Esophagus squamous epithelium (tissue), 4 donors: ENCODE results near the gene DCST2.

Experiments used
- CTCF ChIP-seq, 6 experiments: fragments of 450-650 bp in 4 of 6; fragments of 200-600 bp in 2 of 6; sonication (generic) in 2 of 6; IDR thresholded peaks; one replicate each; pipeline ENCODE4 v1.5.1; 2016 to 2019; ENCODE audit warnings: antibody characterized with exemption in 6 of 6, mild to moderate bottlenecking in 4 of 6, moderate library complexity in 4 of 6
- POLR2A ChIP-seq, 4 donors: fragments of 450-650 bp; IDR thresholded peaks; one replicate each; pipeline ENCODE4 v1.6.1; 2017; ENCODE audit warnings: antibody characterized with exemption in 4 of 4, mild to moderate bottlenecking in 4 of 4, moderate library complexity in 3 of 4

- TF ChIP-seq CTCF (IDR thresholded peaks at IDR 0.05) (no peak), POLR2A (IDR thresholded peaks at IDR 0.05) (peak in 1 of 4 donors; percentile 43)
These were observed 28.2 kb downstream of the DCST2 start for GRCh38 chr1:155005076-155006011.
